HCT116 (cell line): ENCODE data around the gene TPPP2. TPM values are rescaled to one million over a fixed set of nuclear protein-coding genes. Genes with fewer than 3 reads are reported as not detected.

ENCODE experiments used
- ATAC-seq: fragments of 200-7000 bp; cut with Tn5 transposase; 2 replicates; pipeline ENCODE4 v1.9.1; 2020; ENCODE audit warnings: mild to moderate bottlenecking, moderate library complexity
- Bru-seq: library from RNA; stranded (reverse); fragments of 400-500 nt; gene quantifications from one replicate; lab custom pipeline; 2021; lab: Mats Ljungman, UMichigan
- BruChase-seq, 2 experiments: library from RNA; stranded (reverse); fragments of 400-500 nt; gene quantifications; one replicate each; lab custom pipeline; 2021; lab: Mats Ljungman, UMichigan
- BruUV-seq: library from RNA; stranded (reverse); fragments of 400-500 nt; replicated peaks from 2 replicates; lab custom pipeline; 2021; lab: Mats Ljungman, UMichigan
- CTCF ChIA-PET: fragments of 300-600 bp; sonication (Branson Sonifier 250); formaldehyde crosslinking; loops from one replicate; lab custom pipeline; 2021; ENCODE audit warnings: antibody characterized with exemption; lab: Charles Lee
- POLR2A ChIA-PET: fragments of 300-600, 350-600 bp; sonication (Branson Sonifier 250); formaldehyde crosslinking; loops from one replicate; lab custom pipeline; 2021; ENCODE audit warnings: antibody characterized with exemption; lab: Charles Lee
- RAD21 ChIA-PET, 2 experiments: fragments of 300-600 bp; sonication (Branson Sonifier 250); formaldehyde crosslinking; loops; one replicate each; lab custom pipeline; 2023; ENCODE audit warnings: low total read pairs in 2 of 2; ENCODE audit not compliant: uncharacterized antibody in 2 of 2, unreplicated experiment in 2 of 2, low non-redundant PET in 1 of 2; lab: Charles Lee
- DNase-seq: peaks from one replicate; pipeline ENCODE4 v3.0.0-alpha.2; 2010; ENCODE audit warnings: low read depth, low spot score
- H2AFZ ChIP-seq: fragments of 200-600 bp; shearing (Covaris generic), sonication (generic); 2 replicates; pipeline ENCODE4 v1.6.1; 2017; ENCODE audit warnings: low read depth, mixed run types, mixed read lengths, antibody characterized with exemption, low read length; ENCODE audit not compliant: poor library complexity, severe bottlenecking
- H3K27ac ChIP-seq: 2 replicates; pipeline ENCODE4 v1.5.1; 2012; ENCODE audit warnings: low read depth, low read length
- H3K27me3 ChIP-seq: fragments of 200-600 bp; sonication (generic); 2 replicates; pipeline ENCODE4 v1.6.1; 2016; ENCODE audit warnings: mixed run types, low read length, mixed read lengths; ENCODE audit not compliant: insufficient read depth
- H3K36me3 ChIP-seq, 2 experiments: fragments of 200-500 bp in 1 of 2; fragments of 200-600 bp in 1 of 2; sonication (Bioruptor generic) in 1 of 2; sonication (generic) in 1 of 2; 2 replicates each; pipeline versions ENCODE4 v1.5.1 to v1.6.1; 2014 to 2016; ENCODE audit warnings: low read length in 2 of 2, inconsistent platforms in 1 of 2, mixed read lengths in 1 of 2, mixed run types in 1 of 2; ENCODE audit not compliant: insufficient read depth in 2 of 2, control insufficient read depth in 1 of 2
- H3K4me1 ChIP-seq, 2 experiments: fragments of 200-600 bp in 1 of 2; sonication (generic) in 1 of 2; 2 replicates each; pipeline versions ENCODE4 v1.5.1 to v1.6.1; 2012 to 2017; ENCODE audit warnings: low read length in 2 of 2, inconsistent platforms in 1 of 2, mild to moderate bottlenecking in 1 of 2, mixed read lengths in 1 of 2, mixed run types in 1 of 2, moderate library complexity in 1 of 2; ENCODE audit not compliant: insufficient read depth in 2 of 2, control insufficient read depth in 1 of 2
- H3K4me2 ChIP-seq: fragments of 200-600 bp; sonication (generic); 2 replicates; pipeline ENCODE4 v1.6.1; 2017; ENCODE audit warnings: mixed run types, low read length, mixed read lengths
- H3K4me3 ChIP-seq, 2 experiments: fragments of 200-600 bp in 1 of 2; sonication (generic) in 1 of 2; replicated peaks in 1 of 2; 2 replicates each; pipeline ENCODE4 v1.5.1; 2011 to 2016; ENCODE audit warnings: low read length in 2 of 2, control low read depth in 1 of 2, low read depth in 1 of 2, mild to moderate bottlenecking in 1 of 2, mixed read lengths in 1 of 2, mixed run types in 1 of 2
- H3K79me2 ChIP-seq: fragments of 200-600 bp; sonication (generic); 2 replicates; pipeline ENCODE4 v1.6.1; 2017; ENCODE audit warnings: mild to moderate bottlenecking, mixed run types, low read length, moderate library complexity, mixed read lengths; ENCODE audit not compliant: insufficient read depth
- H3K9ac ChIP-seq: fragments of 200-600 bp; sonication (generic); 2 replicates; pipeline ENCODE4 v1.6.1; 2016; ENCODE audit warnings: low read length, mixed read lengths
- H3K9me2 ChIP-seq: fragments of 200-600 bp; sonication (generic), shearing (Covaris generic); 2 replicates; pipeline ENCODE4 v1.6.1; 2017; ENCODE audit warnings: mixed run types, mild to moderate bottlenecking, moderate library complexity; ENCODE audit not compliant: insufficient read depth
- H3K9me3 ChIP-seq, 2 experiments: fragments of 200-500 bp in 1 of 2; fragments of 200-600 bp in 1 of 2; sonication (Bioruptor generic) in 1 of 2; sonication (generic) in 1 of 2; 2 replicates each; pipeline ENCODE4 v1.6.1; 2014 to 2017; ENCODE audit warnings: low read length in 2 of 2, mixed read lengths in 2 of 2, inconsistent platforms in 1 of 2, low read depth in 1 of 2, mild to moderate bottlenecking in 1 of 2, mixed run types in 1 of 2, moderate library complexity in 1 of 2; ENCODE audit not compliant: control insufficient read depth in 1 of 2, insufficient read depth in 1 of 2
- H4K20me1 ChIP-seq: fragments of 200-600 bp; sonication (generic), shearing (Covaris generic); 2 replicates; pipeline ENCODE4 v1.6.1; 2017; ENCODE audit warnings: mixed run types, mild to moderate bottlenecking, moderate library complexity; ENCODE audit not compliant: insufficient read depth
- ATF3 ChIP-seq: IDR thresholded peaks from 2 replicates; pipeline ENCODE4 v1.6.1; 2012
- CEBPB ChIP-seq: IDR thresholded peaks from 2 replicates; pipeline ENCODE4 v1.6.1; 2012; ENCODE audit warnings: low read depth
- CTCF ChIP-seq, 3 experiments: fragments of 200-600 bp in 1 of 3; sonication (generic) in 1 of 3; IDR thresholded peaks in 2 of 3; conservative IDR thresholded peaks in 1 of 3; 2 replicates each; pipeline ENCODE4 v1.5.1; 2012 to 2017; ENCODE audit warnings: low read depth in 2 of 3, low read length in 2 of 3, antibody characterized with exemption in 1 of 3, borderline replicate concordance in 1 of 3, control low read depth in 1 of 3, mild to moderate bottlenecking in 1 of 3, mixed read lengths in 1 of 3, mixed run types in 1 of 3, moderate library complexity in 1 of 3; ENCODE audit not compliant: insufficient read depth in 1 of 3
- EGR1 ChIP-seq: IDR thresholded peaks from 2 replicates; pipeline ENCODE4 v1.6.1; 2012; ENCODE audit warnings: low read depth
- FOSL1 ChIP-seq: IDR thresholded peaks from 2 replicates; pipeline ENCODE4 v1.6.1; 2012; ENCODE audit warnings: low read depth
- MAX ChIP-seq: IDR thresholded peaks from 2 replicates; pipeline ENCODE4 v1.6.1; 2012
- YY1 ChIP-seq: IDR thresholded peaks from 2 replicates; pipeline ENCODE4 v1.6.1; 2011; ENCODE audit warnings: low read length, low read depth, moderate library complexity, mild to moderate bottlenecking; ENCODE audit not compliant: insufficient replicate concordance; ENCODE audit errors: extremely low read depth
- intact Hi-C: fragments of 100-400 bp; cut with micrococcal nuclease; formaldehyde crosslinking; loops from 2 replicates; pipeline ENCODE4 v1.10.0; 2022
- long read RNA-seq: library from polyadenylated mRNA; unstranded; transcript quantifications from one replicate; pipeline ENCODE4 v2.0.0, GENCODE V29; 2021; ENCODE audit not compliant: unreplicated experiment
- polyA plus RNA-seq: library from polyadenylated mRNA; unstranded; fragments of >200 nt; gene quantifications from 2 replicates; pipeline ENCODE4 v1.2.1, GENCODE V29; 2012; ENCODE audit warnings: missing spikeins
- total RNA-seq: library from RNA; stranded (reverse); gene quantifications from one replicate; pipeline ENCODE4 v1.2.1, GENCODE V29; 2021; ENCODE audit not compliant: unreplicated experiment

TPPP2 gene
- total RNA-seq (not detected), Bru-seq, nascent RNA (not detected), BruChase-seq, experiment 1, labeled RNA remaining after a 6-hour chase (not detected), BruChase-seq, experiment 2, labeled RNA remaining after a 2-hour chase (not detected)
- polyA plus RNA-seq, result not detected in 2 replicates
- long read RNA-seq, result 0 reads

- Histone ChIP-seq H3K9me2 (no peaks in the 10 kb centered on the region), H2AFZ (no peak within 1 kb of the TSS), H3K27me3 (no peaks in the 10 kb centered on the region; the same call in 1 of the 2 replicates), H3K4me2 (no peak within 1 kb of the TSS), H3K9me3 (no peaks in the 10 kb centered on the region), H3K4me3 (no peak within 1 kb of the TSS), H3K36me3 (no peaks in the 10 kb centered on the region), H3K9ac (no peak within 1 kb of the TSS), H3K4me1 (peaks cover 7 to 8% of the 10 kb centered on the region in 2 experiments; a peak in 3 of 4 replicates), H4K20me1 (no peaks in the 10 kb centered on the region), H3K27ac (no peak within 1 kb of the TSS), H3K79me2 (no peaks in the 10 kb centered on the region)
- DNase-seq (no peak), ATAC-seq (no peak)
- ChIA-PET RAD21 (no interaction called here), CTCF (interaction anchor here (3.3 kb wide), 1 partner anchor 15 kb away, joined by 9 read pairs; no protein-coding TSS in a partner anchor), POLR2A (no interaction called here)
- no peak for TF ChIP-seq YY1
- BruUV-seq, result no TSS peak
- intact Hi-C loops, result no loop called here
Observed at GRCh38 chr14:21029917-21030316, at the start of gene TPPP2. Gene TPPP2 (plus strand): TSS chr14:21030217. CDS start chr14:21030582, 365 bp downstream.

- ChIA-PET CTCF (interaction anchor here (0.9 to 5.1 kb wide), 2 partner anchors 10 to 34 kb away, joined by 3 to 27 read pairs; no protein-coding TSS in a partner anchor), POLR2A (no interaction called here)
- no peak for ATAC-seq
Observed at GRCh38 chr14:20980906-20981305, 49.1 kb upstream of the TPPP2 start.

More at GRCh38 chr14:20980906-20981305, 49.1 kb upstream of the TPPP2 start:
- H3K36me3 ChIP-seq, result no peaks in the 10 kb centered on the region
- RAD21 ChIA-PET, result no interaction called here
- H3K27me3 ChIP-seq, result no peaks in the 10 kb centered on the region
- no peak overlapping the region for H3K4me3 ChIP-seq
- DNase-seq, result no peak
- no peak overlapping the region for H3K27ac ChIP-seq
- H3K4me2 ChIP-seq, result no peak overlapping the region
- intact Hi-C loops, result no loop called here
- no peak overlapping the region for H3K9ac ChIP-seq
- no peaks in the 10 kb centered on the region for H4K20me1 ChIP-seq
- no TSS peak for BruUV-seq
- H3K79me2 ChIP-seq, result no peaks in the 10 kb centered on the region
- H3K9me3 ChIP-seq, result no peaks in the 10 kb centered on the region
- no peaks in the 10 kb centered on the region for H3K4me1 ChIP-seq
- TF ChIP-seq EGR1 (no peak), CEBPB (no peak), CTCF (IDR thresholded peaks at IDR 0.05 in 2 of 3, conservative IDR thresholded peaks at IDR 0.05 in 1 of 3; ENCODE audit: borderline replicate concordance in 1 of 3, insufficient read depth in 1 of 3, low read depth in 2 of 3, low read length in 2 of 3) (no peak), ATF3 (no peak), FOSL1 (no peak), MAX (no peak), YY1 (no peak)
- H3K9me2 ChIP-seq, result no peaks in the 10 kb centered on the region
- H2AFZ ChIP-seq, result no peak overlapping the region
